Measurements from ENCODE around the gene SOX6. TPM values are rescaled to one million over a fixed set of nuclear protein-coding genes. Genes with fewer than 3 reads are reported as not detected.

Gene SOX6
- total RNA-seq, 1 donor from 2014 or later = 13.2 TPM

GRCh38 chr11:16097543-16097942, 258.8 kb downstream of the SOX6 start:
- Histone ChIP-seq H2AFZ (ENCODE audit: low read depth, low read length) (no peak overlapping the region), H3K36me3 (ENCODE audit: insufficient read depth, low read length) (no peaks in the 10 kb centered on the region), H3K4me2 (ENCODE audit: low read length) (no peak overlapping the region), H4K20me1 (ENCODE audit: insufficient read depth, low read length) (no peaks in the 10 kb centered on the region), H3K79me2 (ENCODE audit: insufficient read depth, low read length) (no peaks in the 10 kb centered on the region), H3K9me3 (ENCODE audit: insufficient read depth, low read depth, low read length) (no peaks in the 10 kb centered on the region), H3K9ac (ENCODE audit: low read length) (no peak overlapping the region), H3K4me3 (ENCODE audit: insufficient read depth, low read depth, low read length) (no peak overlapping the region), H3K27me3 (ENCODE audit: insufficient read depth, low read length) (no peaks in the 10 kb centered on the region), H3K4me1 (ENCODE audit: insufficient read depth, low read length) (no peaks in the 10 kb centered on the region), H3K27ac (ENCODE audit: low read depth, low read length) (no peak overlapping the region)
- H3K9me3 Mint-ChIP-seq (ENCODE audit: unreplicated experiment) = no peaks in the 10 kb centered on the region
- no peak overlapping the region for H3K4me3 Mint-ChIP-seq (ENCODE audit: unreplicated experiment)
- FAIRE-seq = no peak
- H3K27me3 Mint-ChIP-seq (ENCODE audit: low read depth, unreplicated experiment) = no peaks in the 10 kb centered on the region
- H3K27ac Mint-ChIP-seq (ENCODE audit: unreplicated experiment) = no peak overlapping the region
- H3K36me3 Mint-ChIP-seq (ENCODE audit: low read depth, unreplicated experiment) = peaks cover 2% of the 10 kb centered on the region
- H3K4me1 Mint-ChIP-seq (ENCODE audit: low read depth, unreplicated experiment) = peaks cover 27% of the 10 kb centered on the region
- TF ChIP-seq EZH2 (IDR thresholded peaks at IDR 0.05; ENCODE audit: insufficient read depth, low read length) = no peak
- TF ChIP-seq, protein P1, sequence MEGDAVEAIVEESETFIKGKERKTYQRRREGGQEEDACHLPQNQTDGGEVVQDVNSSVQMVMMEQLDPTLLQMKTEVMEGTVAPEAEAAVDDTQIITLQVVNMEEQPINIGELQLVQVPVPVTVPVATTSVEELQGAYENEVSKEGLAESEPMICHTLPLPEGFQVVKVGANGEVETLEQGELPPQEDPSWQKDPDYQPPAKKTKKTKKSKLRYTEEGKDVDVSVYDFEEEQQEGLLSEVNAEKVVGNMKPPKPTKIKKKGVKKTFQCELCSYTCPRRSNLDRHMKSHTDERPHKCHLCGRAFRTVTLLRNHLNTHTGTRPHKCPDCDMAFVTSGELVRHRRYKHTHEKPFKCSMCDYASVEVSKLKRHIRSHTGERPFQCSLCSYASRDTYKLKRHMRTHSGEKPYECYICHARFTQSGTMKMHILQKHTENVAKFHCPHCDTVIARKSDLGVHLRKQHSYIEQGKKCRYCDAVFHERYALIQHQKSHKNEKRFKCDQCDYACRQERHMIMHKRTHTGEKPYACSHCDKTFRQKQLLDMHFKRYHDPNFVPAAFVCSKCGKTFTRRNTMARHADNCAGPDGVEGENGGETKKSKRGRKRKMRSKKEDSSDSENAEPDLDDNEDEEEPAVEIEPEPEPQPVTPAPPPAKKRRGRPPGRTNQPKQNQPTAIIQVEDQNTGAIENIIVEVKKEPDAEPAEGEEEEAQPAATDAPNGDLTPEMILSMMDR (IDR thresholded peaks at IDR 0.05; ENCODE audit: insufficient read depth, low read depth, low read length) = no peak
- no peak for DNase-seq (ENCODE audit: low read depth)

DNA sequence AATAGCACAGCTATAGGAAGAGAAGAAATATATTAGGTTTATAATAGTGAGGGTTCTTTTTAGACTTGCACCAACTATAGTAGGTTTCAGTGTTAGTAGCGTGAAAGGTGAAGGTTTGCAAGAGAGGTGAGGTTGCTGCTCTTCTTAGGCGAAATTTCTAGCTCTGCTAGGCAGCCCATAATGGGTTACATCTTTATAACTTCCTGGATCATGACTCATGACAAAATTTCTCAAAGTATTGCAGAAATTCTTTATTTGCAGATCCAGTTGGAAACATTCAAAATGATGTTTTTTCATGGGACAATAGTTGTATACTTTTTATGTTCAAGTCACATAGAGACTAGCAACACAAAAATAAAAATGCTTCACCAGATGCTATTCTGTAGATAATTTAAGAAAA, 260.0 kb downstream of the SOX6 start:
- H3K4me2 ChIP-seq (ENCODE audit: low read length) = no peak overlapping the region
- FAIRE-seq (no peak), DNase-seq (ENCODE audit: low read depth) (peak; percentile 22)
- no peaks in the 10 kb centered on the region for H3K27me3 Mint-ChIP-seq (ENCODE audit: low read depth, unreplicated experiment)
- no peak overlapping the region for H2AFZ ChIP-seq (ENCODE audit: low read depth, low read length)
- H4K20me1 ChIP-seq (ENCODE audit: insufficient read depth, low read length) = no peaks in the 10 kb centered on the region
- TF ChIP-seq, protein P1 (IDR thresholded peaks at IDR 0.05; ENCODE audit: insufficient read depth, low read depth, low read length) = no peak
- no peak for TF ChIP-seq EZH2 (IDR thresholded peaks at IDR 0.05; ENCODE audit: insufficient read depth, low read length)
- H3K9me3 Mint-ChIP-seq (ENCODE audit: unreplicated experiment) = no peaks in the 10 kb centered on the region
- H3K4me1 Mint-ChIP-seq (ENCODE audit: low read depth, unreplicated experiment) = peaks cover 27% of the 10 kb centered on the region
- H3K27me3 ChIP-seq (ENCODE audit: insufficient read depth, low read length) = no peaks in the 10 kb centered on the region
- peaks cover 2% of the 10 kb centered on the region for H3K36me3 Mint-ChIP-seq (ENCODE audit: low read depth, unreplicated experiment)
- no peaks in the 10 kb centered on the region for H3K36me3 ChIP-seq (ENCODE audit: insufficient read depth, low read length)
- no peaks in the 10 kb centered on the region for H3K79me2 ChIP-seq (ENCODE audit: insufficient read depth, low read length)
- H3K4me3 Mint-ChIP-seq (ENCODE audit: unreplicated experiment) = no peak overlapping the region
- H3K27ac ChIP-seq (ENCODE audit: low read depth, low read length) = no peak overlapping the region
- H3K27ac Mint-ChIP-seq (ENCODE audit: unreplicated experiment) = no peak overlapping the region
- no peak overlapping the region for H3K4me3 ChIP-seq (ENCODE audit: insufficient read depth, low read depth, low read length)
- no peaks in the 10 kb centered on the region for H3K4me1 ChIP-seq (ENCODE audit: insufficient read depth, low read length)
- H3K9me3 ChIP-seq (ENCODE audit: insufficient read depth, low read depth, low read length) = no peaks in the 10 kb centered on the region
- H3K9ac ChIP-seq (ENCODE audit: low read length) = no peak overlapping the region

- Histone ChIP-seq H2AFZ (ENCODE audit: low read depth, low read length) (no peak overlapping the region), H3K9ac (ENCODE audit: low read length) (no peak overlapping the region), H3K9me3 (ENCODE audit: insufficient read depth, low read depth, low read length) (no peaks in the 10 kb centered on the region), H3K4me2 (ENCODE audit: low read length) (no peak overlapping the region), H3K36me3 (ENCODE audit: insufficient read depth, low read length) (no peaks in the 10 kb centered on the region), H3K27me3 (ENCODE audit: insufficient read depth, low read length) (no peaks in the 10 kb centered on the region), H3K79me2 (ENCODE audit: insufficient read depth, low read length) (no peaks in the 10 kb centered on the region), H3K27ac (ENCODE audit: low read depth, low read length) (no peak overlapping the region), H3K4me1 (ENCODE audit: insufficient read depth, low read length) (no peaks in the 10 kb centered on the region), H3K4me3 (ENCODE audit: insufficient read depth, low read depth, low read length) (no peak overlapping the region), H4K20me1 (ENCODE audit: insufficient read depth, low read length) (no peaks in the 10 kb centered on the region)
- Mint-ChIP-seq H3K4me3 (ENCODE audit: unreplicated experiment) (no peak overlapping the region), H3K36me3 (ENCODE audit: low read depth, unreplicated experiment) (peaks cover 2% of the 10 kb centered on the region), H3K4me1 (ENCODE audit: low read depth, unreplicated experiment) (peaks cover 29% of the 10 kb centered on the region), H3K27ac (ENCODE audit: unreplicated experiment) (no peak overlapping the region), H3K9me3 (ENCODE audit: unreplicated experiment) (no peaks in the 10 kb centered on the region), H3K27me3 (ENCODE audit: low read depth, unreplicated experiment) (no peaks in the 10 kb centered on the region)
- FAIRE-seq (no peak), DNase-seq (ENCODE audit: low read depth) (no peak)
- TF ChIP-seq EZH2 (IDR thresholded peaks at IDR 0.05; ENCODE audit: insufficient read depth, low read length) = no peak
- TF ChIP-seq, protein P1 (IDR thresholded peaks at IDR 0.05; ENCODE audit: insufficient read depth, low read depth, low read length) = no peak
These were observed 260.6 kb downstream of the SOX6 start for GRCh38 chr11:16095756-16096155.

Data from astrocyte (in vitro differentiated cells and primary cell).